HCT116 (cell line): ENCODE data around the gene EWSR1.

ENCODE experiments used
- ATF3 ChIP-seq: IDR thresholded peaks from 2 replicates; pipeline ENCODE4 v1.6.1; 2012
- CTCF ChIP-seq, 3 experiments: fragments of 200-600 bp in 1 of 3; sonication (generic) in 1 of 3; IDR thresholded peaks in 2 of 3; conservative IDR thresholded peaks in 1 of 3; 2 replicates each; pipeline ENCODE4 v1.5.1; 2012 to 2017; ENCODE audit warnings: low read depth in 2 of 3, low read length in 2 of 3, antibody characterized with exemption in 1 of 3, borderline replicate concordance in 1 of 3, control low read depth in 1 of 3, mild to moderate bottlenecking in 1 of 3, mixed read lengths in 1 of 3, mixed run types in 1 of 3, moderate library complexity in 1 of 3; ENCODE audit not compliant: insufficient read depth in 1 of 3
- FOSL1 ChIP-seq: IDR thresholded peaks from 2 replicates; pipeline ENCODE4 v1.6.1; 2012; ENCODE audit warnings: low read depth
- RAD21 ChIP-seq: IDR thresholded peaks from 2 replicates; pipeline ENCODE4 v1.6.1; 2012; ENCODE audit warnings: low read depth, mild to moderate bottlenecking
- REST ChIP-seq: IDR thresholded peaks from 2 replicates; pipeline ENCODE4 v1.6.1; 2012; ENCODE audit warnings: low read depth
- ZFX ChIP-seq: fragments of 450-650 bp; IDR thresholded peaks from 2 replicates; pipeline ENCODE4 v1.6.1; 2017
- ZNF274 ChIP-seq: fragments of 200-500 bp; sonication (Bioruptor generic); IDR thresholded peaks from 2 replicates; pipeline ENCODE4 v1.6.1; 2014; ENCODE audit warnings: mild to moderate bottlenecking, low read depth, low read length, inconsistent platforms

- TF ChIP-seq ATF3 (no peak), CTCF (IDR thresholded peaks at IDR 0.05 in 2 of 3, conservative IDR thresholded peaks at IDR 0.05 in 1 of 3; ENCODE audit: borderline replicate concordance in 1 of 3, insufficient read depth in 1 of 3, low read depth in 2 of 3, low read length in 2 of 3) (no peak), FOSL1 (no peak), REST (no peak), ZFX (no peak), RAD21 (no peak), ZNF274 (no peak)
These were observed 23.1 kb upstream of the EWSR1 start for GRCh38 chr22:29244785-29245625.
